Cardiac muscle cell (in vitro differentiated cells and primary cell): ENCODE results near the gene TFIP11. TPM values are rescaled to one million over a fixed set of nuclear protein-coding genes. Genes with fewer than 3 reads are reported as not detected.

Experiments
- DNase-seq, 2 donors: peaks; one replicate each; pipeline versions ENCODE4 v3.0.0 to v3.0.0-alpha.2; 2010 to 2017; ENCODE audit warnings: low read depth in 1 of 2, low spot score in 1 of 2
- H3K27ac ChIP-seq: fragments of 200-600 bp; sonication (generic); 2 replicates; pipeline ENCODE4 v1.5.1; 2016
- H3K27me3 ChIP-seq: fragments of 200-600 bp; sonication (generic); 2 replicates; pipeline ENCODE4 v1.6.0; 2016; ENCODE audit warnings: control low read depth
- H3K36me3 ChIP-seq: fragments of 200-600 bp; sonication (generic); 2 replicates; pipeline ENCODE4 v1.5.1; 2016; ENCODE audit warnings: control low read depth
- H3K4me1 ChIP-seq: fragments of 200-600 bp; sonication (generic); 2 replicates; pipeline ENCODE4 v1.8.1; 2017; ENCODE audit warnings: low read depth, mild to moderate bottlenecking, mixed run types
- H3K4me3 ChIP-seq: fragments of 200-600 bp; sonication (generic); 2 replicates; pipeline ENCODE4 v1.5.1; 2016; ENCODE audit warnings: mild to moderate bottlenecking
- H3K9me3 ChIP-seq: fragments of 200-600 bp; sonication (generic); 2 replicates; pipeline ENCODE4 v1.5.1; 2017; ENCODE audit warnings: low read depth, mild to moderate bottlenecking, control low read depth
- polyA plus RNA-seq: library from polyadenylated mRNA; unstranded; fragments of >200 nt; fragmentation: Nextera tagmentation; extraction: Ambion mirVana; gene quantifications from 2 replicates; pipeline ENCODE4 v1.2.1, GENCODE V29; 2016
- total RNA-seq: library from RNA; depleted of rRNA; stranded (reverse); fragments of >200 nt; gene quantifications from 2 replicates; pipeline ENCODE4 v1.2.3, GENCODE V29; 2016
- TF ChIP-seq, protein P1 (sequence below): IDR thresholded peaks from 2 replicates; pipeline ENCODE4 v1.5.1; 2012; ENCODE audit warnings: low read depth, mild to moderate bottlenecking, low read length

The TFIP11 gene
- total and polyA plus RNA-seq, 2 experiments from 2014 or later = 24.6 to 25.5 TPM

DNA sequence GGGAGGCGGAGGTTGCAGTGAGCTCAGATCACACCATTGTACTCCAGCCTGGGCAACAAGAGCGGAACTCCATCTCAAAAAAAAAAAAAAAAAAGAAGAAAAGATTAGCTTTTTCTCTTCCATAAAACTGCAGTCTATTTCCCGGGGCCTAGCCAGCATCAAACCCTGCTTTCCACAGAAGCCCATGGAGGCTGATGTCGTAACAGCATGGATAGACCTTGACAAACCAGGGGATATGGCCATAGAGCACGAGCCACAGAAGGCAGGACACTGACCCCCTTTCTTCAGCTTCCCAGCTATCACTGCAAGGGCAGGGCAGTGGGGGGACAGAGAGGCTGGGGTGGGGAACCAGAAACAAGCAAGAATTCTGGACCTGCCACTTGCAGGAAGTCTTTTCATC is 50.2 kb downstream of the TFIP11 start:
- Histone ChIP-seq H3K36me3 (peaks cover 32% of the 10 kb centered on the region), H3K4me1 (peaks cover 14% of the 10 kb centered on the region), H3K4me3 (no peak overlapping the region), H3K9me3 (no peaks in the 10 kb centered on the region), H3K27me3 (no peaks in the 10 kb centered on the region), H3K27ac (no peak overlapping the region)
- TF ChIP-seq, protein P1, sequence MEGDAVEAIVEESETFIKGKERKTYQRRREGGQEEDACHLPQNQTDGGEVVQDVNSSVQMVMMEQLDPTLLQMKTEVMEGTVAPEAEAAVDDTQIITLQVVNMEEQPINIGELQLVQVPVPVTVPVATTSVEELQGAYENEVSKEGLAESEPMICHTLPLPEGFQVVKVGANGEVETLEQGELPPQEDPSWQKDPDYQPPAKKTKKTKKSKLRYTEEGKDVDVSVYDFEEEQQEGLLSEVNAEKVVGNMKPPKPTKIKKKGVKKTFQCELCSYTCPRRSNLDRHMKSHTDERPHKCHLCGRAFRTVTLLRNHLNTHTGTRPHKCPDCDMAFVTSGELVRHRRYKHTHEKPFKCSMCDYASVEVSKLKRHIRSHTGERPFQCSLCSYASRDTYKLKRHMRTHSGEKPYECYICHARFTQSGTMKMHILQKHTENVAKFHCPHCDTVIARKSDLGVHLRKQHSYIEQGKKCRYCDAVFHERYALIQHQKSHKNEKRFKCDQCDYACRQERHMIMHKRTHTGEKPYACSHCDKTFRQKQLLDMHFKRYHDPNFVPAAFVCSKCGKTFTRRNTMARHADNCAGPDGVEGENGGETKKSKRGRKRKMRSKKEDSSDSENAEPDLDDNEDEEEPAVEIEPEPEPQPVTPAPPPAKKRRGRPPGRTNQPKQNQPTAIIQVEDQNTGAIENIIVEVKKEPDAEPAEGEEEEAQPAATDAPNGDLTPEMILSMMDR = no peak
- DNase-seq = no peak

DNA sequence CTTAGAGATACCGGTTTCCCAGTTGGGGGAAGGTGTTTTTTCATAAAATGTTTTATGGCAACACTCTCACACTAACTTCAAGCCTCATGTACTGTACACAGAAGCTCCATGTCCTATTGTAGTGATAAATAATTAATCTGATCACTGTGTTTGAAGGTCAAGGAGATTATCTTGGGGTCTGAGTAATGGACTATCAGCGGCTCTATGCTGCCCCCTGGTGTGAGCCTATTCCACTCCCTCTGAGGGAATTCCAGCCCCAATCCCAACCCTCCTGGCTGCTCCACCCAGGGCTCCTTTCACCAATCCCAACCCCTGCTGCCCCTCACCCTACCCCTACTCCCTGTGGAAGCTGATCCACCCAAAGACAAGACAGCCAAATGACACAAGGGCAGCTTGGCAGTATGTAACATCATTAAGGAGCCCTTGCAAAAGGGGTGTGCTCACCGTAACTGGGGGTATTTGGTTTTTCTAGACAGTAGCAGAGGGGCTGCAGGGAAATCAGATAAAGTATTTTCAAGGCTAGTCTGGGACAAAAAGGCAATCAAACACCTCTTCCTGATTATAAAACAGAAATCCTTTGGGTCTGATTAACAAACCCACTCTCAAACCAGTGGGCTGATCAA is 51.0 kb downstream of the TFIP11 start:
- peaks cover 14% of the 10 kb centered on the region for H3K4me1 ChIP-seq
- H3K27ac ChIP-seq = no peak overlapping the region
- no peaks in the 10 kb centered on the region for H3K27me3 ChIP-seq
- no peak overlapping the region for H3K4me3 ChIP-seq
- TF ChIP-seq, protein P1 = peak; percentile 88
- H3K9me3 ChIP-seq = no peaks in the 10 kb centered on the region
- H3K36me3 ChIP-seq = peaks cover 25% of the 10 kb centered on the region
- DNase-seq = peak; percentile 45 to 81

DNA sequence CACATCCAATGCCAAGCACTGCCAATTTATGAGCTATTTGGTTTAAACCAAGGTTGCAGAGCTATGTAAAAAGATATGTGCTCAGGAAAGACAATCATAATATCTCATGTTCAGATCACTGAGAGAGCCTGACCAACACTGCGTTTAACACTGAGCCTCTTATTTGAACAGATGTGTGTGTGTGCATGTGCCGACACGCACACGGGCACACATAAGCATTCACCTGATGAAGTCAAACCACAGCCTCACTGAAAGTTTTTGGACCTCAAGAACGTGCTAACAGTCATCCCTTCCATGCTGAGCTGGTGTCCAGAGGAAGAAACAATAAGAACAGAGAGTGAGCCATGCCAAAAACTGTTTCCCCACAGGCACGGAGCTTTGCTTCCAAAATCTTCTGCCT is 52.1 kb downstream of the TFIP11 start:
- DNase-seq = no peak
- H3K27ac ChIP-seq = no peak overlapping the region
- H3K27me3 ChIP-seq = no peaks in the 10 kb centered on the region
- TF ChIP-seq, protein P1 = no peak
- peaks cover 14% of the 10 kb centered on the region for H3K4me1 ChIP-seq
- H3K4me3 ChIP-seq = no peak overlapping the region
- no peaks in the 10 kb centered on the region for H3K9me3 ChIP-seq
- peaks cover 20% of the 10 kb centered on the region for H3K36me3 ChIP-seq

DNA sequence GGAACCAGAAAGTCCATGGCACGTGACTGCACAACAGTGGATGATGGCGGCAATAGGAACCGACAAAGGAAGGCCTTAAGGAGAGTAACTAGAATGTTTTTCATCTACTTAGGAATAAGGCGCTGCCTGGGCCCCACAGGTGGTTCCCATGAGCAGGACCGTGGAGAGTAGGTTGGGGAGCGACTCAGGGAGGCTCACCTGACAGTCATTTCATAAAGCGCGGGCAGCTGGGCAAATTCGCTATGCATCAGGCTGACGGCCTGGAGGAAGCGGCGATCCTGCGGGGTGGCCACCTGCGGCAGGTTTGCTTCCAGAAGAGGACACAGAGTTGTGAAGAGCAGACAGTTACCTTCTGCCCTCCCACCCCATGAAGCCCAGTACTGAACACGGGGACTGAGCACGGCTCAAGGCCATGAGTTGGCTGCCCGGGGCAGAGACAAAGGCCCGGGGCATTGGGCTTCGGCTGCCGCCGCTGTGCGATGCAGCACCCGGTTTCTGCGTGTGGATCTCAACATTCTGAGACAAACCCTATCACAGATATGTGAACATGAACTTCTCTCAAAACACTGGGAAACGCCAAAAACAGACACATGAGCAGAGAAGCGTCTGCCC is 54.5 kb downstream of the TFIP11 start:
- Histone ChIP-seq H3K27ac (no peak overlapping the region), H3K36me3 (peaks cover 18% of the 10 kb centered on the region), H3K9me3 (no peaks in the 10 kb centered on the region), H3K27me3 (no peaks in the 10 kb centered on the region), H3K4me1 (peaks cover 7% of the 10 kb centered on the region), H3K4me3 (no peak overlapping the region)
- no peak for DNase-seq
- TF ChIP-seq, protein P1 = no peak

DNA sequence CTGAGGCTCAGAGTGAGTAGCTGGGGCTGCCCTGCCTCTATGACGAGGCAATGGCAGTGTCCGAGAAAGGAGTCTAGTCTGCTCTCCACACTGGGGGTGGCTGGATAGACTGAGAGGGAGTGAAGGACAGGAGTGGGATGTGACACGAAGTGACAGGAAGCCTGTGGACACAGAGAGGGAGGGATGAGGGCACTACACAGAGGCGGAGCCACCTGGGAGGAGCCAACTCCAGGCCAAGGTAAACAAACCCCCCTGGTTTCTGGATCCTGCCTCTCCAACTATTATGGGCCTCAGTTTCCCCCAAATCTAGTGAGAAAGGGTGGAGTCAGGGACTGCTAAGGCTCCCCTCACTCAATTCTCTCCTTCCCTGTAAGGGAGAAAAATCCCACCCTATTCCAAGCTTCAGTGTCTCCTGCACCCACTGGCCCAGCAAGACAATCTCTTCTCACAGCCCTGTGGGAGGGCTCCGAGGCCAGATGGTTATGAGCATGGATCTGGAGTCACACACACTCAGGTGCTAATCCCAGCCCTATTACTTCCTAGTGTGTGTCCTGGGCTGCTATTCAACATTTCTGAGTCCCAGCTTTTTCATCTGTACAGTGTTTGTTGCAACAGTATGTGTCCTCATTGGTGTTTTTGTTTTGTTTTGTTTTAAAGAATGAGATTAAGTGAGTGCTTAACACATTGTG is 58.3 kb downstream of the TFIP11 start:
- TF ChIP-seq, protein P1 = no peak
- Histone ChIP-seq H3K9me3 (no peaks in the 10 kb centered on the region), H3K4me3 (no peak overlapping the region), H3K36me3 (peaks cover 20% of the 10 kb centered on the region), H3K27ac (no peak overlapping the region), H3K27me3 (no peaks in the 10 kb centered on the region), H3K4me1 (peaks cover 2% of the 10 kb centered on the region)
- no peak for DNase-seq
